DND-41 (cell line): ENCODE measurements around the gene AHRR.
A peak's percentile ranks its signal among the peaks of the same experiment; 100 is the strongest.
"Not testable (repeated sequence)": the region's sequence is repeated elsewhere in the genome, so short reads cannot be mapped to it uniquely, and the experiment has no call there.

Experiments
- ATAC-seq: fragments of 200-7000 bp; cut with Tn5 transposase; 3 replicates; pipeline ENCODE4 v1.9.1; 2021; ENCODE audit warnings: low read depth; ENCODE audit not compliant: insufficient read depth
- DNase-seq: peaks from one replicate; pipeline ENCODE4 v3.0.0-alpha.2; 2020
- H2AFZ ChIP-seq: 2 replicates; pipeline ENCODE4 v1.6.0; 2012; ENCODE audit warnings: low read depth, low read length
- H3K27ac ChIP-seq: 2 replicates; pipeline ENCODE4 v1.5.1; 2012; ENCODE audit warnings: low read length, inconsistent platforms
- H3K27me3 ChIP-seq: fragments of 200-600 bp; sonication (generic); 2 replicates; pipeline ENCODE4 v1.6.0; 2012; ENCODE audit warnings: low read length, mild to moderate bottlenecking, inconsistent platforms; ENCODE audit not compliant: insufficient read depth, poor library complexity
- H3K36me3 ChIP-seq: 2 replicates; pipeline ENCODE4 v1.5.1; 2012; ENCODE audit warnings: low read length, inconsistent platforms; ENCODE audit not compliant: insufficient read depth
- H3K4me1 ChIP-seq: 2 replicates; pipeline ENCODE4 v1.5.1; 2012; ENCODE audit warnings: mild to moderate bottlenecking, low read length; ENCODE audit not compliant: insufficient read depth
- H3K4me2 ChIP-seq: 2 replicates; pipeline ENCODE4 v1.6.0; 2012; ENCODE audit warnings: mild to moderate bottlenecking, moderate library complexity, low read length, inconsistent platforms; ENCODE audit not compliant: insufficient read depth
- H3K4me3 ChIP-seq, 2 experiments: fragments of 200-600 bp in 1 of 2; shearing (Covaris generic) in 1 of 2; 2 replicates each; pipeline ENCODE4 v1.5.1; 2012 to 2016; ENCODE audit warnings: inconsistent platforms in 2 of 2, low read length in 2 of 2, mild to moderate bottlenecking in 2 of 2, low read depth in 1 of 2, moderate library complexity in 1 of 2
- H3K79me2 ChIP-seq: 2 replicates; pipeline ENCODE4 v1.6.0; 2012; ENCODE audit warnings: low read length, inconsistent platforms; ENCODE audit not compliant: insufficient read depth
- H3K9ac ChIP-seq: 2 replicates; pipeline ENCODE4 v1.6.0; 2012; ENCODE audit warnings: low read depth, mild to moderate bottlenecking, inconsistent platforms, low read length, moderate library complexity
- H3K9me3 ChIP-seq: 2 replicates; pipeline ENCODE4 v1.5.1; 2012; ENCODE audit warnings: low read length, moderate library complexity, mild to moderate bottlenecking, inconsistent platforms; ENCODE audit not compliant: insufficient read depth, severe bottlenecking
- H4K20me1 ChIP-seq: 2 replicates; pipeline ENCODE4 v1.6.0; 2012; ENCODE audit warnings: low read length; ENCODE audit not compliant: insufficient read depth
- EZH2 ChIP-seq: IDR thresholded peaks from 3 replicates; pipeline ENCODE4 v1.6.1; 2012; ENCODE audit warnings: borderline replicate concordance, low read depth, mild to moderate bottlenecking, moderate library complexity, low read length, inconsistent platforms; ENCODE audit not compliant: severe bottlenecking
- TF ChIP-seq, protein P1 (sequence below): IDR thresholded peaks from 2 replicates; pipeline ENCODE4 v1.5.1; 2012; ENCODE audit warnings: borderline replicate concordance, low read length, moderate library complexity, mild to moderate bottlenecking; ENCODE audit not compliant: poor library complexity, severe bottlenecking; ENCODE audit errors: extremely low read depth

Gene AHRR

DNA sequence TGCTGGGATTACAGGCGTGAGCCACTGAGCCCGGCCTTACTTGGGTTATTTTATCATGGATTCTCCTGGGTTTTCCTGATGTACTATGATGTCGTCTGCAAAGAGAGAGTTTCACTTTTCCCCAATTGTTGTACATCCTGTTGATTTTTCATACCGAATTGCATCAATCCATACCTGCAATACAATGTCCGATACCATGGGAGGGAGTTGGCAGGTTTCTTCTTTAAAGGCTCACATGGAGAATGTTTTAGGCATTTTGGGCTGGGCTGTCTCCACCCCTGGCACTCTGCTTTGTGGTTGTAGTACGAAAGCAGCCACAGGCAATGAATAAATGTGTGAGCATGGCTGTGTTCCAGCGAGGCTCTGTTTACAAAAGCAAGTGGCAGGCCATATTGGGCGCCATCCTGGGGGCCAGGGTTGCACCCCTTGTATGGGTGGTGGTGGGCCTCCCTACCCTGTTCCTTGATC is 86.3 kb downstream of the AHRR start:
- TF ChIP-seq EZH2: no peak
- TF ChIP-seq, protein P1, sequence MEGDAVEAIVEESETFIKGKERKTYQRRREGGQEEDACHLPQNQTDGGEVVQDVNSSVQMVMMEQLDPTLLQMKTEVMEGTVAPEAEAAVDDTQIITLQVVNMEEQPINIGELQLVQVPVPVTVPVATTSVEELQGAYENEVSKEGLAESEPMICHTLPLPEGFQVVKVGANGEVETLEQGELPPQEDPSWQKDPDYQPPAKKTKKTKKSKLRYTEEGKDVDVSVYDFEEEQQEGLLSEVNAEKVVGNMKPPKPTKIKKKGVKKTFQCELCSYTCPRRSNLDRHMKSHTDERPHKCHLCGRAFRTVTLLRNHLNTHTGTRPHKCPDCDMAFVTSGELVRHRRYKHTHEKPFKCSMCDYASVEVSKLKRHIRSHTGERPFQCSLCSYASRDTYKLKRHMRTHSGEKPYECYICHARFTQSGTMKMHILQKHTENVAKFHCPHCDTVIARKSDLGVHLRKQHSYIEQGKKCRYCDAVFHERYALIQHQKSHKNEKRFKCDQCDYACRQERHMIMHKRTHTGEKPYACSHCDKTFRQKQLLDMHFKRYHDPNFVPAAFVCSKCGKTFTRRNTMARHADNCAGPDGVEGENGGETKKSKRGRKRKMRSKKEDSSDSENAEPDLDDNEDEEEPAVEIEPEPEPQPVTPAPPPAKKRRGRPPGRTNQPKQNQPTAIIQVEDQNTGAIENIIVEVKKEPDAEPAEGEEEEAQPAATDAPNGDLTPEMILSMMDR: no peak
- Histone ChIP-seq H3K4me2 (no peak overlapping the region), H3K27me3 (no peaks in the 10 kb centered on the region), H3K27ac (no peak overlapping the region), H3K9ac (no peak overlapping the region), H4K20me1 (no peaks in the 10 kb centered on the region), H3K9me3 (no peaks in the 10 kb centered on the region), H3K4me3 (no peak overlapping the region), H3K4me1 (no peaks in the 10 kb centered on the region), H2AFZ (no peak overlapping the region), H3K36me3 (no peaks in the 10 kb centered on the region), H3K79me2 (no peaks in the 10 kb centered on the region)
- no peak for DNase-seq
- ATAC-seq: no peak

DNA sequence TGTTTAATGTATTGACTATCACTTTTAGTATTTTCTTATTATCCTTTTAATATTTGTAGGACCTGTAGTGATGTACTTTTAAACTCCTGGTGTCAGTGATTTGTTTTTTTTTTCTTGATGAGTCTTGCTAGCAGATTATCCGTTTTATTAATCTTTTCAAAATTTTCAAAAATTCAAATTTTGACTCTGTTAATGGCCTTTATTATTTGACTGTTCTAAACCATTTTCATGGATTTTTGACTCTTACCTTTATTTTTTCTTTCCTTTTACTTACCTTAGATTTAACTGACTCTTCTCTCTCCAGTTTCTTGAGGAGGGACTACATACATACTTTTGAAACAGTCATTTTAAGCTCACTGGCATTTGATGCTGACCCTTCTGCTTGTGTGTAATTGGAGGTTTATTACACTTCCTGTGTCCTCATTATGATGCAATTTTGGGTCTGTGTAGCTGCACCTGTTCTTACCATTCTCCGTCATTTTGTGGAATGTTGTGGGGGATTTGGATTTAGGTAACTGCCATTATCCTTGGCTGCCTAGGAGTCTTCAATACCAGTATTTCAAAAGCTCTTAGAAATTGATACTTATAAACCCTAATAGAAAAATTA is 89.5 kb downstream of the AHRR start:
- no peak overlapping the region for H3K4me3 ChIP-seq

DNA sequence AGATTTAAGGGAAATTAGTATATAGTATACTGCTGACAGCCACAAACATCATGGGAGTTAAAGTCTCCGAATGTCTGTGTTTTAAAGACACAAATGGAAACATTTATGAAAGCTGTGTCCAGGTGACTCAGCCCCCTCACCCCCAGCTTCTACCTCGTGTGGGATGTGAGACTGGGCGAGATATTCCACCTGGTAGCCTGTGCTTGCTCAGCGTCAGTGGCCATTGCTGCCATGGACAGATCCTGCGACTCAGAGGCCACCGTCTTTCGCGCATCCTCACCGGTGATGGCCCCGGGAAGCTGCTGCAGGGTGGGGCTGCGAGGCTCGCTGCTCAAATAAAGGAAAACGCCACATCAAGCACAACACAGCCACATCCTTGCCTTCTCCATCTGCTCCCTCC is 90.2 kb downstream of the AHRR start:
- DNase-seq (no peak), ATAC-seq (no peak)
- H3K9me3 ChIP-seq: no peaks in the 10 kb centered on the region
- no peaks in the 10 kb centered on the region for H3K27me3 ChIP-seq
- no peak overlapping the region for H3K9ac ChIP-seq
- no peak overlapping the region for H3K4me2 ChIP-seq
- H3K4me3 ChIP-seq: no peak overlapping the region
- no peaks in the 10 kb centered on the region for H3K79me2 ChIP-seq
- TF ChIP-seq EZH2: no peak
- no peaks in the 10 kb centered on the region for H3K36me3 ChIP-seq
- H3K4me1 ChIP-seq: peaks cover 10% of the 10 kb centered on the region
- no peak overlapping the region for H2AFZ ChIP-seq
- H4K20me1 ChIP-seq: no peaks in the 10 kb centered on the region
- no peak overlapping the region for H3K27ac ChIP-seq

More for the DNA sequence above, 89.5 kb downstream of the AHRR start:
- no peaks in the 10 kb centered on the region for H3K79me2 ChIP-seq
- no peak overlapping the region for H3K27ac ChIP-seq
- H3K36me3 ChIP-seq: no peaks in the 10 kb centered on the region
- no peaks in the 10 kb centered on the region for H4K20me1 ChIP-seq
- H3K4me2 ChIP-seq: no peak overlapping the region
- no peaks in the 10 kb centered on the region for H3K27me3 ChIP-seq
- no peak overlapping the region for H3K9ac ChIP-seq
- TF ChIP-seq, protein P1: no peak
- TF ChIP-seq EZH2: no peak
- peaks cover 4% of the 10 kb centered on the region for H3K4me1 ChIP-seq
- no peak for ATAC-seq
- H2AFZ ChIP-seq: no peak overlapping the region
- no peak for DNase-seq
- H3K9me3 ChIP-seq: no peaks in the 10 kb centered on the region

DNA sequence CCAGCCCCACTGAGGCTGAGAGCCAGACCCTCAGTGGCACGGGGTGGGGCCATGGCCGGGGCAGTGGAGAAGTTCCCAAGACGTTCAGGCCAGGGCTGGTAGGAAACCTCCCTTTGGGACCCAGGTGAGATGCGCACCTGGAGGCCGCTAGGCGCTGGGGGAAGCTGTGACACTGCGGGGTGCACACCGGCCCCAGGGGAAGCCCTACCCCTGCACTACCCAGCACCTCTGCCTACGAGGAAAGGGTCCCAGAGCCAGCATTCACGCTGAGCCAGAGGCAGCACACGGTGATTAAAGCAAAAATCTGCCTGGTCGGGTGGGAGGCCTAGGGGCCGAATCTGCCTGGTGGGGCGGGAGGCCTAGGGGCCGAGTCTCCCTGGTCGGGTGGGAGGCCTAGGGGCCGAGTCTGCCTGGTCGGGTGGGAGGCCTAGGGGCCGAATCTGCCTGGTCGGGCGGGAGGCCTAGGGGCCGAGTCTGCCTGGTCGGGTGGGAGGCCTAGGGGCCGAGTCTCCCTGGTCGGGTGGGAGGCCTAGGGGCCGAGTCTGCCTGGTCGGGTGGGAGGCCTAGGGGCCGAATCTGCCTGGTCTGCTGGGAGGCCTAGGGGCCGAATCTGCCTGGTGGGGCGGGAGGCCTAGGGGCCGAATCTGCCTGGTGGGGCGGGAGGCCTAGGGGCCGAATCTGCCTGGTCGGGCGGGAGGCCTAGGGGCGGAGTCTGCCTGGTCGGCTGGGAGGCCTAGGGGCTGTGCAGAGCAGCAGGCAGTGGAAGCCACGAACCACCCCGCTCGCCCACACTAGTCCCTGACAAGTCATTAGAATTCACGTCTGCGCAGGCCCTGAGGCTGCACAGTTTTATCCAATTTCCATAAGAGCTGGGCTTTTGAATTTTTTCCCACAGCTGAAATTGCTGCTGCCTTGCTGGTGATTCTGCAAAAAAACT is 93.7 kb downstream of the AHRR start:
- H3K27me3 ChIP-seq, H3K9me3 ChIP-seq, H3K4me2 ChIP-seq, H3K79me2 ChIP-seq, H3K27ac ChIP-seq, H3K4me3 ChIP-seq, H4K20me1 ChIP-seq, H3K9ac ChIP-seq, H3K36me3 ChIP-seq, H2AFZ ChIP-seq: not testable (repeated sequence)
- peak; percentile 32 for DNase-seq
- ATAC-seq: peak; percentile 72
- peaks cover 10% of the 10 kb centered on the region for H3K4me1 ChIP-seq
